ENCODE results near the gene EIF2AK3.
"Not testable (repeated sequence)": the region's sequence is repeated elsewhere in the genome, so short reads cannot be mapped to it uniquely, and the experiment has no call there.

The EIF2AK3 gene

DNA sequence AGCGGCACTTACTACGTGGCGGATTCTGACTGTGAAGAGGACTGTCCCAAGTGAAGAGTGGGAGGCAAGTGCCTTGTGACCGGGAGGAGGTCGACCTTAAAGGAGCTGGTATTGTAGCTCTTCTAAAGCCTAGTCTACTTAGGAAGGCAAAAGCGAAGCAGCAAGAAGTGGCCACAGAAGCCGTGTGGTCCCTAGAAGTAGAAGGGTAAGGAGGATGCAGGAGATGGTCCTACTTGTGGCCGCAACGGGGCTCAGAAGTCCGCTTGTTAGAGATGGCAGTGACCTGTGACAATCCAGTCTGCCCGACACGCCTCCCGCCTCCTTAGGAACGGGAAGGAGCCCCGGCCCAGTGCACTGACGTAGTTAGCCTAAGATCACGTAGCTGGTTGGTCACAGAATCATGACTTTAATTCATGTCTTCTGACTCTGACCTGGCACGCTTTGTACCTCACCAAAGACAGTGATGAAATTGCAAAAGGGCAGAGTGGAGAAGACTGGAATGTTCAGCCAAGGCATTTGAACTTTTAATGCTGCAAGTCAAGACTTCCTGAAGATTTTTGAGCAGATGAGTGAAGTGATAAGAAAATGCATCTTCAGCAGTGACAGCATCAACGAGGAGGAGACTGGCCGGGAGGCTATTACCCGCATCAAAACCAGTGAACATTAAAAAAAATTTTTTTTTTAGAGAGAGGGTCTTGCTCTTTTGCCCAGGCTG, 749 bp upstream of the EIF2AK3 start:
- Histone ChIP-seq H3K4me3 (ENCODE audit: low read length, poor library complexity, severe bottlenecking) (peak overlapping the region; percentile 74), H3K4me1 (ENCODE audit: insufficient read depth, low read length, poor library complexity, severe bottlenecking) (peaks cover 43% of the 10 kb centered on the region), H3F3A (ENCODE audit: low read depth) (peaks cover 3% of the 10 kb centered on the region; the same call in 1 of the 2 replicates), H3K79me2 (ENCODE audit: insufficient read depth, low read length) (peaks cover 44% of the 10 kb centered on the region), H3K4me2 (ENCODE audit: low read depth, low read length, poor library complexity, severe bottlenecking) (peak overlapping the region; percentile 85), H2AFZ (ENCODE audit: low read length) (peak overlapping the region; percentile 82), H3K9me2 (replicated peaks; ENCODE audit: low read depth, low read length) (no peaks in the 10 kb centered on the region), H3K27me3 (ENCODE audit: insufficient read depth, low read length, poor library complexity, severe bottlenecking) (no peaks in the 10 kb centered on the region), H3K9me3 (ENCODE audit: insufficient read depth, low read depth, low read length) (no peaks in the 10 kb centered on the region), H3K36me3 (ENCODE audit: insufficient read depth, low read length) (no peaks in the 10 kb centered on the region), H3K9ac (ENCODE audit: low read depth, low read length, poor library complexity, severe bottlenecking) (peak overlapping the region; percentile 70), H4K20me1 (ENCODE audit: insufficient read depth, low read length, poor library complexity, severe bottlenecking) (peaks cover 33% of the 10 kb centered on the region)
- TF ChIP-seq, protein P1, sequence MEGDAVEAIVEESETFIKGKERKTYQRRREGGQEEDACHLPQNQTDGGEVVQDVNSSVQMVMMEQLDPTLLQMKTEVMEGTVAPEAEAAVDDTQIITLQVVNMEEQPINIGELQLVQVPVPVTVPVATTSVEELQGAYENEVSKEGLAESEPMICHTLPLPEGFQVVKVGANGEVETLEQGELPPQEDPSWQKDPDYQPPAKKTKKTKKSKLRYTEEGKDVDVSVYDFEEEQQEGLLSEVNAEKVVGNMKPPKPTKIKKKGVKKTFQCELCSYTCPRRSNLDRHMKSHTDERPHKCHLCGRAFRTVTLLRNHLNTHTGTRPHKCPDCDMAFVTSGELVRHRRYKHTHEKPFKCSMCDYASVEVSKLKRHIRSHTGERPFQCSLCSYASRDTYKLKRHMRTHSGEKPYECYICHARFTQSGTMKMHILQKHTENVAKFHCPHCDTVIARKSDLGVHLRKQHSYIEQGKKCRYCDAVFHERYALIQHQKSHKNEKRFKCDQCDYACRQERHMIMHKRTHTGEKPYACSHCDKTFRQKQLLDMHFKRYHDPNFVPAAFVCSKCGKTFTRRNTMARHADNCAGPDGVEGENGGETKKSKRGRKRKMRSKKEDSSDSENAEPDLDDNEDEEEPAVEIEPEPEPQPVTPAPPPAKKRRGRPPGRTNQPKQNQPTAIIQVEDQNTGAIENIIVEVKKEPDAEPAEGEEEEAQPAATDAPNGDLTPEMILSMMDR (conservative IDR thresholded peaks at IDR 0.05; ENCODE audit: low read length), result no peak
- TF ChIP-seq EZH2phosphoT487 (IDR thresholded peaks at IDR 0.05; ENCODE audit: borderline replicate concordance), result no peak

DNA sequence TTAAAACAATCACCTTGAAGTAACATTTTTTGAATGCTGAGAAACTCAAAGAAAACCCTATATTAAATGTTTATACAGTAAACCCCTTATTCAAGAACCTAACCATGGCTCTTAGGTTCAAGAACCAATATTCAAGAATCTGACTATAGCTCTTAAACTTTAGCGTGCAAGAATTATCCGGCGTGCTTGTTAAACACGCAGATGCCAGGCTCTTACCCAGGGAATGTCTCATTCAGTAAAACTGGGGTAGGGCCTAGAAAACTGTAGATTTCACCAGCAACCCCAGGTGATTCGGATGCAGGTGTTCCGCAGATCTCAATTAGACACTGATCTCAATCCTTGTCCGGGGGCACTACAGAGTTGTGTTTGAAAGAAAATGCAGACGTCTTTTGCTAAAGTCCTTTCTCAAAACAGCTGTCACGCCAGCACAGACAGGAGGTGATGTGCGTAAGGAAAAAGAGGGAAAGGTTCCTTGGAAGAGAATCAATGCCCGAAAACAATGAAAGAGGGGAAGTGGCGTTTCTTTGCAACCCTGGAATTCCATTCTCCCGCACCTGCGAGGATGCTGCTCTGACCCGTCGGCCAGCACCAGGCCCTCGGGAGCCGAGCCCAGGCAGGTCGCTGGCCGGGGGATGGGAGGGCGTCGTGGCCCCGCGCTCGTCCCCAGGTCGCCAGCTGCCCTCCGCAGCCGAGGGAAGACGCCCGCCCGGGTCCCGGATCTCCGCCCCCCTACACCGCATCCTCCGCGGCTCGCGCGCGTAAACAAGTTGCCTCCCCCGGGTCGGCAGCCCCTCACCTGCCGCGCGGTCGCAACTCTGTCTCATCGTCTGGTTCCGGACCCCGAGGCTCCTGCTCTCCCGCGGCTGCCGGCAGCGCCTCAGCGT, 851 bp downstream of the EIF2AK3 start:
- TF ChIP-seq EZH2phosphoT487 (IDR thresholded peaks at IDR 0.05; ENCODE audit: borderline replicate concordance), result no peak
- TF ChIP-seq, protein P1 (conservative IDR thresholded peaks at IDR 0.05; ENCODE audit: low read length), result no peak
- H2AFZ ChIP-seq (ENCODE audit: low read length), result peak overlapping the region; percentile 90
- peak overlapping the region; percentile 87 for H3K4me2 ChIP-seq (ENCODE audit: low read depth, low read length, poor library complexity, severe bottlenecking)
- peaks cover 3% of the 10 kb centered on the region; the same call in 1 of the 2 replicates for H3F3A ChIP-seq (ENCODE audit: low read depth)
- no peaks in the 10 kb centered on the region for H3K36me3 ChIP-seq (ENCODE audit: insufficient read depth, low read length)
- no peaks in the 10 kb centered on the region for H3K9me2 ChIP-seq (replicated peaks; ENCODE audit: low read depth, low read length)
- H3K9ac ChIP-seq (ENCODE audit: low read depth, low read length, poor library complexity, severe bottlenecking), result peak overlapping the region; percentile 81
- H3K4me3 ChIP-seq (ENCODE audit: low read length, poor library complexity, severe bottlenecking), result peak overlapping the region; percentile 88
- H3K79me2 ChIP-seq (ENCODE audit: insufficient read depth, low read length), result peaks cover 59% of the 10 kb centered on the region
- peaks cover 45% of the 10 kb centered on the region for H4K20me1 ChIP-seq (ENCODE audit: insufficient read depth, low read length, poor library complexity, severe bottlenecking)
- no peaks in the 10 kb centered on the region for H3K9me3 ChIP-seq (ENCODE audit: insufficient read depth, low read depth, low read length)
- H3K27me3 ChIP-seq (ENCODE audit: insufficient read depth, low read length, poor library complexity, severe bottlenecking), result no peaks in the 10 kb centered on the region
- peaks cover 54% of the 10 kb centered on the region for H3K4me1 ChIP-seq (ENCODE audit: insufficient read depth, low read length, poor library complexity, severe bottlenecking)

DNA sequence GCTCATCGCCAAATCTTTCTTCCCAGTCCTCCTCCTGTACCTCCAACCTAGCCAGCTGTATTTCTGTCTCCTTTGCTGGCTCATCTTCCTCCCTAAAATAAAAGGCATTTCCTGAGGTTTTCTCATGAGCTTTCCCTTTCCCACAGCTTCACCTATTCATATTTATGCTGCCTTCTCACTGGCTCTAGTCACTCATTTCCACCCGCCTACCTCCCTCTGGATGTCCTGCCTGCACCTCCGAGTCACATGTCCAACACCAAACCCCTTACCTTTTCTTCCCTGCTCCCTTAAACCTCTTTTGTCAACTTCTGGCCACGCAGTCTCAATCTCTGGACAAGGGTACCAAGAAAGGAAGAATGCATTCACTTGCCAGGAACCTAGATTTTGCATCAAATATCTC, 2.8 kb downstream of the EIF2AK3 start:
- no peaks in the 10 kb centered on the region for H3K27me3 ChIP-seq (ENCODE audit: insufficient read depth, low read length, poor library complexity, severe bottlenecking)
- peak overlapping the region; percentile 87 for H3K4me2 ChIP-seq (ENCODE audit: low read depth, low read length, poor library complexity, severe bottlenecking)
- H3K9me2 ChIP-seq (replicated peaks; ENCODE audit: low read depth, low read length), result no peaks in the 10 kb centered on the region
- H3K4me3 ChIP-seq (ENCODE audit: low read length, poor library complexity, severe bottlenecking), result peak overlapping the region; percentile 88
- H4K20me1 ChIP-seq (ENCODE audit: insufficient read depth, low read length, poor library complexity, severe bottlenecking), result peaks cover 58% of the 10 kb centered on the region
- no peaks in the 10 kb centered on the region for H3K36me3 ChIP-seq (ENCODE audit: insufficient read depth, low read length)
- peaks cover 79% of the 10 kb centered on the region for H3K79me2 ChIP-seq (ENCODE audit: insufficient read depth, low read length)
- H2AFZ ChIP-seq (ENCODE audit: low read length), result no peak overlapping the region
- H3K9me3 ChIP-seq (ENCODE audit: insufficient read depth, low read depth, low read length), result no peaks in the 10 kb centered on the region
- no peak for TF ChIP-seq EZH2phosphoT487 (IDR thresholded peaks at IDR 0.05; ENCODE audit: borderline replicate concordance)
- TF ChIP-seq, protein P1 (conservative IDR thresholded peaks at IDR 0.05; ENCODE audit: low read length), result no peak
- H3K9ac ChIP-seq (ENCODE audit: low read depth, low read length, poor library complexity, severe bottlenecking), result peak overlapping the region; percentile 81
- H3F3A ChIP-seq (ENCODE audit: low read depth), result no peaks in the 10 kb centered on the region
- H3K4me1 ChIP-seq (ENCODE audit: insufficient read depth, low read length, poor library complexity, severe bottlenecking), result peaks cover 69% of the 10 kb centered on the region

DNA sequence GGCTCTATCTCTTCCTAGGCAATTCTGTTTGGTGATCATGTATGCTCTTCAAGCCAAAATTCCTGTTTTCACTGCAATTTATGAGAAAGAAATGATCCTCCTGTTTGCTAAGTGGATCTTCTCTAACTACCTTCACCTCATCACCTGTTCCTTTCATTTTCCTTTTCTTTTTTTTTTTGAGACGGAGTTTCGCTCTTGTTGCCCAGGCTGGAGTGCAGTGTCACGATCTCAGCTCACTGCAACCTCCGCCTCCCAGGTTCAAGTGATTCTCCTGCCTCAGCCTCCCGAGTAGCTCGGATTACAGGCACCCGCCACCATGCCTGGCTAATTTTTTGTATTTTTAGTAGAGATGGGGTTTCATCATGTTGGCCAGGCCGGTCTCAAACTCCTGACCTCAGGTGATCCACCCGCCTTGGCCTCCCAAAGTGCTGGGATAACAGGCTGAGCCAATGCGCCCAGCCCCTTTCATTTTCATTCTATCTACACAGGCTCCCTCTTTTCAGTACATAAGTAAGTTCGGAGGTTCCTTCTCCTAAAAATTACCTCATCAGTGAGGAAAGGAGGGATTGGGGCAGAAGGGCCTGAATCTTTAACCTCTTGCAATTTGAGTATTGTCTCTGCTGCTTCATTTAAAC, 3.3 kb downstream of the EIF2AK3 start:
- Histone ChIP-seq H3K4me3 (ENCODE audit: low read length, poor library complexity, severe bottlenecking) (peak overlapping the region; percentile 88), H3K9ac (ENCODE audit: low read depth, low read length, poor library complexity, severe bottlenecking) (peak overlapping the region; percentile 81), H3K4me1 (ENCODE audit: insufficient read depth, low read length, poor library complexity, severe bottlenecking) (peaks cover 65% of the 10 kb centered on the region), H3K4me2 (ENCODE audit: low read depth, low read length, poor library complexity, severe bottlenecking) (peak overlapping the region; percentile 87), H4K20me1 (ENCODE audit: insufficient read depth, low read length, poor library complexity, severe bottlenecking) (peaks cover 58% of the 10 kb centered on the region), H3K79me2 (ENCODE audit: insufficient read depth, low read length) (peaks cover 84% of the 10 kb centered on the region)
- H3K36me3 ChIP-seq (ENCODE audit: insufficient read depth, low read length); H3K27me3 ChIP-seq (ENCODE audit: insufficient read depth, low read length, poor library complexity, severe bottlenecking); H2AFZ ChIP-seq (ENCODE audit: low read length); H3K9me3 ChIP-seq (ENCODE audit: insufficient read depth, low read depth, low read length); H3K9me2 ChIP-seq (replicated peaks; ENCODE audit: low read depth, low read length); H3F3A ChIP-seq (ENCODE audit: low read depth): not testable (repeated sequence)

Measured in Loucy (cell line).